NCI-H146 treated with DMSO at 0.1 percent for 48 hours (cell line): Measurements from ENCODE around the gene NNT.

Experiments
- DNase-seq: peaks from one replicate; lab custom pipeline; 2025; ENCODE audit not compliant: unreplicated experiment; lab: John Stamatoyannopoulos, UW

NNT gene

GRCh38 chr5:43622074-43622473, 19.1 kb downstream of the NNT start:
- DNase-seq: no peak

GRCh38 chr5:43623048-43623680, 20.2 kb downstream of the NNT start:
- DNase-seq: no peak

- peak; percentile 18 for DNase-seq
Measured at GRCh38 chr5:43627028-43627427, 24.0 kb downstream of the NNT start.

- DNase-seq: peak; percentile 77
Measured at GRCh38 chr5:43631182-43631910, 28.4 kb downstream of the NNT start.

- no peak for DNase-seq
Measured at GRCh38 chr5:43634621-43635020, 31.6 kb downstream of the NNT start.

GRCh38 chr5:43635374-43635773, 32.4 kb downstream of the NNT start:
- DNase-seq: no peak

GRCh38 chr5:43636076-43636475, 33.1 kb downstream of the NNT start:
- DNase-seq: no peak

GRCh38 chr5:43637416-43637815, 34.4 kb downstream of the NNT start:
- no peak for DNase-seq

GRCh38 chr5:43638107-43638506, 35.1 kb downstream of the NNT start:
- no peak for DNase-seq

- DNase-seq: no peak
Measured at GRCh38 chr5:43638546-43638945, 35.6 kb downstream of the NNT start.

- DNase-seq: no peak
Measured at GRCh38 chr5:43639566-43639965, 36.6 kb downstream of the NNT start.

- no peak for DNase-seq
Measured at GRCh38 chr5:43642428-43642827, 39.4 kb downstream of the NNT start.

- DNase-seq: no peak
Measured at GRCh38 chr5:43643327-43643726, 40.3 kb downstream of the NNT start.

GRCh38 chr5:43643750-43644149, 40.8 kb downstream of the NNT start:
- no peak for DNase-seq

GRCh38 chr5:43646992-43647391, 44.0 kb downstream of the NNT start:
- no peak for DNase-seq

GRCh38 chr5:43647789-43648188, 44.8 kb downstream of the NNT start:
- no peak for DNase-seq

GRCh38 chr5:43648499-43649124, 45.6 kb downstream of the NNT start:
- no peak for DNase-seq

GRCh38 chr5:43649256-43649655, 46.3 kb downstream of the NNT start:
- no peak for DNase-seq

GRCh38 chr5:43652537-43653302, 49.7 kb downstream of the NNT start:
- no peak for DNase-seq

GRCh38 chr5:43658509-43658908, 55.5 kb downstream of the NNT start:
- DNase-seq: no peak

GRCh38 chr5:43659075-43659474, 56.1 kb downstream of the NNT start:
- no peak for DNase-seq

- no peak for DNase-seq
Measured at GRCh38 chr5:43661102-43661501, 58.1 kb downstream of the NNT start.
